NCI-H2171 treated with DMSO at 0.1 percent for 48 hours (cell line): ENCODE data around the gene PPP1R9B.
A peak's percentile ranks its signal among the peaks of the same experiment; 100 is the strongest.

ENCODE experiments used
- DNase-seq: peaks from one replicate; lab custom pipeline; 2025; lab: John Stamatoyannopoulos, UW

Gene PPP1R9B

GRCh38 chr17:50088952-50089825 is 61.3 kb downstream of the PPP1R9B start:
- no peak for DNase-seq

- no peak for DNase-seq
Measured at GRCh38 chr17:50087912-50088405, 62.5 kb downstream of the PPP1R9B start.

GRCh38 chr17:50087246-50087911 is 63.1 kb downstream of the PPP1R9B start:
- DNase-seq: peak; percentile 61
